Measurements from ENCODE around the gene ANKDD1B. TPM values are rescaled to one million over a fixed set of nuclear protein-coding genes. Genes with fewer than 3 reads are reported as not detected.
"Not testable (repeated sequence)": the region's sequence is repeated elsewhere in the genome, so short reads cannot be mapped to it uniquely, and the experiment has no call there.

Gene ANKDD1B
- 0.18 and 0.48 TPM in 2 replicates for total RNA-seq

- Mint-ChIP-seq H3K9me3 (no peaks in the 10 kb centered on the region), H3K4me3 (ENCODE audit: low read depth) (no peak within 1 kb of the TSS), H3K27ac (no peak within 1 kb of the TSS)
Observed at GRCh38 chr5:75611311-75612225, at the start of gene ANKDD1B. ANKDD1B (plus strand) TSS chr5:75611453; CDS start chr5:75611635, 182 bp downstream.

GRCh38 chr5:75565991-75566709, 45.1 kb upstream of the ANKDD1B start:
- peaks cover 40% of the 10 kb centered on the region for H3K4me1 Mint-ChIP-seq (ENCODE audit: low read depth)
- H3K9me3 Mint-ChIP-seq, result peaks cover 42% of the 10 kb centered on the region

More at GRCh38 chr5:75611311-75612225, at the start of gene ANKDD1B:
- Mint-ChIP-seq H3K36me3 (ENCODE audit: low read depth) (peaks cover 14% of the 10 kb centered on the region), H3K27me3 (ENCODE audit: low read depth) (peaks cover 6% of the 10 kb centered on the region), H3K4me1 (ENCODE audit: low read depth) (peaks cover 7% of the 10 kb centered on the region)
- no peak for DNase-seq (ENCODE audit: low spot score)
- intact Hi-C loops (cut with micrococcal nuclease), result no loop called here

GRCh38 chr5:75566710-75567309, 44.4 kb upstream of the ANKDD1B start:
- DNase-seq (ENCODE audit: low spot score), result peak; percentile 30
- peaks cover 43% of the 10 kb centered on the region for H3K4me1 Mint-ChIP-seq (ENCODE audit: low read depth)
- no peaks in the 10 kb centered on the region for H3K27me3 Mint-ChIP-seq (ENCODE audit: low read depth)
- H3K27ac Mint-ChIP-seq, result peak overlapping the region; percentile 96
- H3K4me3 Mint-ChIP-seq (ENCODE audit: low read depth), result peak overlapping the region; percentile 20
- H3K9me3 Mint-ChIP-seq, result peaks cover 36% of the 10 kb centered on the region
- peaks cover 66% of the 10 kb centered on the region for H3K36me3 Mint-ChIP-seq (ENCODE audit: low read depth)
- intact Hi-C loops (cut with micrococcal nuclease), result loop anchor here (1.0 to 10.0 kb wide), 12 partner anchors 43 to 978 kb away; partner anchors contain the start of genes ANKRD31, CERT1, GCNT4 and HMGCR

More at GRCh38 chr5:75565991-75566709, 45.1 kb upstream of the ANKDD1B start:
- not testable (repeated sequence) for DNase-seq (ENCODE audit: low spot score); H3K27me3 Mint-ChIP-seq (ENCODE audit: low read depth)
- peak overlapping the region; percentile 95 for H3K27ac Mint-ChIP-seq
- peaks cover 69% of the 10 kb centered on the region for H3K36me3 Mint-ChIP-seq (ENCODE audit: low read depth)
- peak overlapping the region; percentile 20 for H3K4me3 Mint-ChIP-seq (ENCODE audit: low read depth)
- intact Hi-C loops (cut with micrococcal nuclease), result loop anchor here (2.0 to 10.0 kb wide), 7 partner anchors 151 to 979 kb away; partner anchors contain the start of genes ANKRD31, GCNT4, HMGCR and IQGAP2

GRCh38 chr5:75567710-75568109, 43.5 kb upstream of the ANKDD1B start:
- DNase-seq (ENCODE audit: low spot score), result no peak
- peak overlapping the region; percentile 96 for H3K27ac Mint-ChIP-seq
- peak overlapping the region; percentile 67 for H3K4me3 Mint-ChIP-seq (ENCODE audit: low read depth)
- peaks cover 41% of the 10 kb centered on the region for H3K4me1 Mint-ChIP-seq (ENCODE audit: low read depth)
- H3K9me3 Mint-ChIP-seq, result peaks cover 27% of the 10 kb centered on the region
- intact Hi-C loops (cut with micrococcal nuclease), result loop anchor here (1.0 to 10.0 kb wide), 12 partner anchors 43 to 977 kb away; partner anchors contain the start of genes ANKRD31, CERT1, GCNT4 and HMGCR
- no peaks in the 10 kb centered on the region for H3K27me3 Mint-ChIP-seq (ENCODE audit: low read depth)
- H3K36me3 Mint-ChIP-seq (ENCODE audit: low read depth), result peaks cover 62% of the 10 kb centered on the region

- no peak for DNase-seq (ENCODE audit: low spot score)
- Mint-ChIP-seq H3K9me3 (peaks cover 22% of the 10 kb centered on the region), H3K27ac (peak overlapping the region; percentile 96), H3K36me3 (ENCODE audit: low read depth) (peaks cover 61% of the 10 kb centered on the region), H3K27me3 (ENCODE audit: low read depth) (no peaks in the 10 kb centered on the region), H3K4me3 (ENCODE audit: low read depth) (no peak overlapping the region), H3K4me1 (ENCODE audit: low read depth) (peaks cover 41% of the 10 kb centered on the region)
- intact Hi-C loops (cut with micrococcal nuclease), result loop anchor here (5.0 to 10.0 kb wide), 5 partner anchors 149 to 977 kb away; partner anchors contain the start of genes ANKRD31, IQGAP2 and POC5
Observed at GRCh38 chr5:75568202-75568601, 43.1 kb upstream of the ANKDD1B start.

- Mint-ChIP-seq H3K9me3 (no peaks in the 10 kb centered on the region), H3K27me3 (ENCODE audit: low read depth) (no peaks in the 10 kb centered on the region), H3K4me1 (ENCODE audit: low read depth) (peaks cover 38% of the 10 kb centered on the region), H3K4me3 (ENCODE audit: low read depth) (no peak overlapping the region), H3K27ac (no peak overlapping the region), H3K36me3 (ENCODE audit: low read depth) (peaks cover 44% of the 10 kb centered on the region)
- intact Hi-C loops (cut with micrococcal nuclease), result no loop called here
- DNase-seq (ENCODE audit: low spot score), result no peak
Observed at GRCh38 chr5:75571547-75571946, 39.7 kb upstream of the ANKDD1B start.

- no peaks in the 10 kb centered on the region for H3K27me3 Mint-ChIP-seq (ENCODE audit: low read depth)
- no peaks in the 10 kb centered on the region for H3K9me3 Mint-ChIP-seq
- intact Hi-C loops (cut with micrococcal nuclease), result no loop called here
- no peak for DNase-seq (ENCODE audit: low spot score)
- H3K4me1 Mint-ChIP-seq (ENCODE audit: low read depth), result peaks cover 14% of the 10 kb centered on the region
- peaks cover 52% of the 10 kb centered on the region for H3K36me3 Mint-ChIP-seq (ENCODE audit: low read depth)
- no peak overlapping the region for H3K4me3 Mint-ChIP-seq (ENCODE audit: low read depth)
- peak overlapping the region; percentile 60 for H3K27ac Mint-ChIP-seq
Observed at GRCh38 chr5:75574791-75575190, 36.5 kb upstream of the ANKDD1B start.

- H3K4me3 Mint-ChIP-seq (ENCODE audit: low read depth); H3K27ac Mint-ChIP-seq; H3K27me3 Mint-ChIP-seq (ENCODE audit: low read depth); DNase-seq (ENCODE audit: low spot score); intact Hi-C loops (cut with micrococcal nuclease); H3K9me3 Mint-ChIP-seq: not testable (repeated sequence)
- Mint-ChIP-seq H3K36me3 (ENCODE audit: low read depth) (peaks cover 36% of the 10 kb centered on the region), H3K4me1 (ENCODE audit: low read depth) (peaks cover 11% of the 10 kb centered on the region)
Observed at GRCh38 chr5:75578280-75578679, 33.0 kb upstream of the ANKDD1B start.

GRCh38 chr5:75584641-75585040, 26.6 kb upstream of the ANKDD1B start:
- Mint-ChIP-seq H3K27ac (no peak overlapping the region), H3K36me3 (ENCODE audit: low read depth) (peaks cover 25% of the 10 kb centered on the region), H3K4me1 (ENCODE audit: low read depth) (peaks cover 3% of the 10 kb centered on the region), H3K4me3 (ENCODE audit: low read depth) (no peak overlapping the region), H3K27me3 (ENCODE audit: low read depth) (no peaks in the 10 kb centered on the region), H3K9me3 (no peaks in the 10 kb centered on the region)
- DNase-seq (ENCODE audit: low spot score), result no peak
- intact Hi-C loops (cut with micrococcal nuclease), result no loop called here

GRCh38 chr5:75588666-75589065, 22.6 kb upstream of the ANKDD1B start:
- H3K4me3 Mint-ChIP-seq (ENCODE audit: low read depth), result no peak overlapping the region
- no peaks in the 10 kb centered on the region for H3K4me1 Mint-ChIP-seq (ENCODE audit: low read depth)
- H3K27ac Mint-ChIP-seq, result no peak overlapping the region
- intact Hi-C loops (cut with micrococcal nuclease), result no loop called here
- H3K36me3 Mint-ChIP-seq (ENCODE audit: low read depth), result peaks cover 45% of the 10 kb centered on the region
- no peaks in the 10 kb centered on the region for H3K9me3 Mint-ChIP-seq
- no peak for DNase-seq (ENCODE audit: low spot score)
- no peaks in the 10 kb centered on the region for H3K27me3 Mint-ChIP-seq (ENCODE audit: low read depth)

- H3K27me3 Mint-ChIP-seq (ENCODE audit: low read depth), result no peaks in the 10 kb centered on the region
- DNase-seq (ENCODE audit: low spot score), result no peak
- H3K4me3 Mint-ChIP-seq (ENCODE audit: low read depth), result no peak overlapping the region
- intact Hi-C loops (cut with micrococcal nuclease), result no loop called here
- no peak overlapping the region for H3K27ac Mint-ChIP-seq
- peaks cover 57% of the 10 kb centered on the region for H3K36me3 Mint-ChIP-seq (ENCODE audit: low read depth)
- peaks cover 36% of the 10 kb centered on the region for H3K4me1 Mint-ChIP-seq (ENCODE audit: low read depth)
- H3K9me3 Mint-ChIP-seq, result no peaks in the 10 kb centered on the region
Observed at GRCh38 chr5:75600535-75600934, 10.7 kb upstream of the ANKDD1B start.

GRCh38 chr5:75601567-75601966, 9.7 kb upstream of the ANKDD1B start:
- no peak for DNase-seq (ENCODE audit: low spot score)
- H3K27me3 Mint-ChIP-seq (ENCODE audit: low read depth), result no peaks in the 10 kb centered on the region
- intact Hi-C loops (cut with micrococcal nuclease), result no loop called here
- peaks cover 51% of the 10 kb centered on the region for H3K36me3 Mint-ChIP-seq (ENCODE audit: low read depth)
- no peaks in the 10 kb centered on the region for H3K9me3 Mint-ChIP-seq
- H3K4me1 Mint-ChIP-seq (ENCODE audit: low read depth), result peaks cover 36% of the 10 kb centered on the region
- no peak overlapping the region for H3K27ac Mint-ChIP-seq
- no peak overlapping the region for H3K4me3 Mint-ChIP-seq (ENCODE audit: low read depth)

All from activated T-helper 2 cell treated with anti-CD3 and anti-CD28 coated beads, Interferon-gamma antibody, Interleukin-2, Interleukin-4, amounts not matched to agents 10 μg/mL and 5 μg/mL and 100 μg/mL, durations not matched to agents 14 hours and 24 hours and 36 hours (primary cell).